ENCODE results near the gene RMI2. TPM values are rescaled to one million over a fixed set of nuclear protein-coding genes. Genes with fewer than 3 reads are reported as not detected.

The RMI2 gene
- polyA plus RNA-seq, 1 donor from 2014 or later: 13.8 TPM

DNA sequence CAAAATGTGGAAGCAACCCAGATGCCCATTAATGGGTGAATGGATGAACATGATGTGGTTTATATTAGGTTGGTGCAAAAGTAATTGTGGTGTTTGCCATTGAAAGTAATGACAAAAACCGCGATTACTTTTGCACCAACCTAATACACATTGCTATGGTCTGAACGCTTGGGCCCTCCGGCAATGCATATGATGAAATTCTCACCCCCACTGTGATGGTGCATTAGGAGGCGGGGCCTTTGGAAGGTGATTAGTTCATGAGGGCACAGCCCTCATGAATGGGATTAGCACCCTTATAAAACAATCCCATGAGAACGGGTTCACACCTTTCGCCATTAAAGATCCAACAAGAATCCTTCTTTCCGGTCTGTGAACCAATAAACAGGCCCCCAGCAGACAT lies 38.9 kb upstream of the RMI2 start:
- Mint-ChIP-seq H3K27me3 (no peaks in the 10 kb centered on the region), H3K27ac (peak overlapping the region in 2 of 3 donors; percentile 46 to 88), H3K4me1 (peaks cover 16 to 38% (median 31%) of the 10 kb centered on the region in 3 donors), H3K36me3 (no peaks in the 10 kb centered on the region), H3K4me3 (no peak overlapping the region), H3K9me3 (peaks cover 0 to 2% (median 0%) of the 10 kb centered on the region in 3 donors)

DNA sequence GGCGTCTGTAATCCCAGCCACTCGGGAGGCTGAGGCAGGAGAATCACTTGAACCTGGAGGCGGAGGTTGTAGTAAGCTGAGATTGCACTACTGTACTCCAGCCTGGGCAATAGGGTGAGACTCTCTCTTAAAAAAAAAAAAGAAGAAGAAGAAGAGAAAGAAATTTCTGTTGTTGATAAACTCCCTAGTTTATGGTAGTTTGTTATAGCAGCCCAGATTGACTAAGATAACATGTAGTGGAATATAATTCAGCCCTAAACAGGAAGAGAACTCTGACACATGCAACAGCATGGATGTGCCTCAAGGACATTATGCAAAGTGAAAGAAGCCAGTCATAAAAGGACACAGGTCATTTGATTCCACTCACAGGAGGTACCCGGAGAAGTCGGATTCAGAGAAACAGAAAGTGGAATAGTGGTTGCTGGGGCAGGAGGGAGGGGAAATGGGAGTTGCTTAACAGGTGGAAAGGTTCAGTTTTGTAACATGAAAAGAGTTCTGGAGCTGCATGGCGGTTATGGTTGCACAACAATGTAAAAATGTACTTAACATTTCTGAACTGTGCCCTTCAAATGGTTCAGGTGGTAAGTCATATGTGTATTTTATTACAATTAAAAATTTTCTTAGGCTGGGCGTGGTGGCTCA lies 38.1 kb upstream of the RMI2 start:
- Mint-ChIP-seq H3K27me3 (no peaks in the 10 kb centered on the region), H3K9me3 (peaks cover 0 to 2% (median 0%) of the 10 kb centered on the region in 3 donors), H3K4me3 (peak overlapping the region in 2 of 4 donors; percentile 5 to 61), H3K36me3 (no peaks in the 10 kb centered on the region), H3K4me1 (peaks cover 20 to 40% (median 37%) of the 10 kb centered on the region in 3 donors), H3K27ac (peak overlapping the region; percentile 46 to 54 (median 50))

DNA sequence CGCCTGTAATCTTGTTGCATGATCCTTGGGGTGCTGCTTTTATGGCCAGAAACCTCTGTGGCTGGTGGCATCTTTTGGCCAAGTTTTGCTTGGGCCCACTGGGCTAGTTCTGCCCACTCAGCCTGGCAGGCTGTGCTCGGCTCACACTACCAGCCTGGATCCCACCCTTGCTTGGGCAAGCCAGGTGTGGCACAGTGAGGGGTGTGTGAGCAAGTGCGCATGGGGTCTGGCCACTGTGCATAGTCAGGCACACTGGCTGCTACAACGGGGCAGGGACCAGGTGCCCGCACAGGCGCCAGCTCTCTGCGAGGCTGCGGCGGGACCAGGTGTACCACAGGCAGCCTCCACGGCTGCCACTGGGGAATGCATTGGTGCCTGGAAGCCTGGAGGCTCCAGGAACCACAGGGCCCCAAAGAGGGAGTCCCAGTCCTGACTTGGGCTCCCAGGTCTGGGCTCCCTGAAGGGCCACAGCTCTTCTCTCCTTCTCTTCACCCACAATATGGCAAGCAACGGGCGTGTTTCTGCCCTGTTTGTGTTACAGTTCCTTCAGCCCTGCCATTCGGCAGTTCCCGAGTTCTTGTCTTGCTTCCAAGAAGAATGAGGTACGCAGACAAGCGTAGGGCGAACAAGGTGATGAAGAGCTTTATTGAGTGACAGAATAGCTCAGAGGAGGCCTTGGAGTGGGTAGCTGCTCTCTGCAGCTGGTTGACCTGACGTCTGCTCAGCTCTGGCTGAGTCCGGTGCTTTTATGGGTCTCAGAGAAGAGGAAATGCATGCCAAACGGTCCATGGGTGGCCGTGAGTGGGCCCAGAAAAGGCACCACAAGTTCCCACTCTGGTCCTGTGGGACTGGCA lies 37.4 kb upstream of the RMI2 start:
- Mint-ChIP-seq H3K36me3 (no peaks in the 10 kb centered on the region), H3K9me3 (peaks cover 0 to 2% (median 0%) of the 10 kb centered on the region in 3 donors), H3K4me3 (peak overlapping the region in 3 of 4 donors; percentile 32 to 76 (median 47)), H3K4me1 (peaks cover 24 to 45% (median 38%) of the 10 kb centered on the region in 3 donors), H3K27me3 (peaks cover 3% of the 10 kb centered on the region), H3K27ac (peak overlapping the region in 2 of 3 donors; percentile 23 to 92)

DNA sequence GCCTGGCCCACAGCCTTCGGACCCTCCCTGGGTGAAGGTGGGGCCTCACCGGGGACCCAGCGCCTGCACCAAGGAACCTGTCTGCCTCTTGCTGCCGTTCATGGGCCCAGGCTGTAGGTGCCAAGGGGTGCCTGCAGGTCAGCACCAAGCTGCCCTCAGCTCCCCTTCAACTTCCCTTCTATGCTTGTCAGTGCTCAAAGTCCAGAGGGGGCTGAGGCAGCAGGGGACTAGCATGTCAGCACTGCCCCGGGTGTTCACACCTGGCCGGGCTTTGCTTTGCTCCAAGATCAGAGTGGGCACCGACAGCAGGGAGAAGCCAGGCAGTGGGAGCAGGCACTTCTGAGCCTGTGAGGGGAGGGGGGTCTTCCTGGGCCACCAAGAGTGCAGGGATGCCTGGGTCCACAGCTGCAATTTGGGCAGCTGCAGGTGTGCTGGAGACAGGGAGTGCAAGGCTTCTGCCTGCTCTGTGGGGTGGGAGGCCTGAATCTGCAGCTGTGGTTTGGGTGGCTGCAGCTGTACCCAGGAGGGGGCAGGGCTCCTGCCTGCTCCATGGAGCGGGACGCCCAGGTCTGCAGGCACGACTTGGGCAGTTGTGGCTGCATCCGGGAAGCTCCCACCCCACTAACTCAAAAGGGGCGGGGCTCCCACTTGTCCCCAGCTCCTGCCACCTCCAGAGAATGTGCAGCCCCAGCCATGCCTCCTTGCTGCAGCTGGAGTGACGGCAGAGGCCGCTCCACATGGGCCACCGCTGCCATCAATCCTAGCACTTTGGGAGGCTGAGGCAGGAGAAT lies 36.6 kb upstream of the RMI2 start:
- no peaks in the 10 kb centered on the region for H3K36me3 Mint-ChIP-seq
- H3K9me3 Mint-ChIP-seq: peaks cover 0 to 2% (median 0%) of the 10 kb centered on the region in 3 donors
- H3K4me1 Mint-ChIP-seq: peaks cover 28 to 51% (median 46%) of the 10 kb centered on the region in 3 donors
- peak overlapping the region; percentile 23 to 97 (median 92) for H3K27ac Mint-ChIP-seq
- peak overlapping the region in 3 of 4 donors; percentile 42 to 78 (median 47) for H3K4me3 Mint-ChIP-seq
- peaks cover 3% of the 10 kb centered on the region for H3K27me3 Mint-ChIP-seq

DNA sequence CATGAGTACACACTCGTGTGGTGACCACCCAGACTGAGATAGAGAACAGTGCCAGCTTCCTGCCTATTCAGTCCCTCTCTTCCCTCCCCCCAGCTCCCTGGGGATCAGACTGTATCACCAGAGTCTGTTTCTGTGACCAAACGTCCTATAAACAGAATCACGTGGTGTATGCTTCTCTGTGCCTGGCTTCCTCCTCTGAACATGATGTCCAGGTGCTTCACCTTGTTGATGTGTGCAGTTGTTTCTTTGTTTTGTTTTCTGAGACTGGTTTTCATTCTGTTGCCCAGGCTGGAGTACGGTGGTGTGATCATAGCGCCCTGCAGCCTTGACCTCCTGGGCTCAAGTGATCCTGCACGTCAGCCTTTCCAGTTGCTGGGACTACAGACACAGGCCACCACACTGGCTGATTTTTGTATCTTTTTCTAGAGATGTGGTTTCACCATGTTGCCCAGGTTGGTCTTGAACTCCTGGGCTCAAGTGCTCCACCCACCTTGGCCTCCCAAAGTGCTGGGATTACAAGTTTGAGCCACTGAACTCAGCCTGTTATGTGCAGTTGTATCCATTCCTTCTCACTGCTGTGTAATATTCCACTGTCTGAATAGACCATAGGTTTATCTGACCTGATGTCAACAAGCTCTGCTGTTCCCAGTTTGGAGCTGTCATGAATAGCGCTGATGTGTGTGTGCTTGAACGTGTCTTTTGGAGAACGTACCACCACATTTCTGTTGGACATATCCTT lies 35.2 kb upstream of the RMI2 start:
- Mint-ChIP-seq H3K27ac (peak overlapping the region; percentile 92 to 99 (median 97)), H3K9me3 (peaks cover 0 to 2% (median 0%) of the 10 kb centered on the region in 3 donors), H3K36me3 (no peaks in the 10 kb centered on the region), H3K27me3 (peaks cover 3% of the 10 kb centered on the region), H3K4me1 (peaks cover 31 to 57% (median 52%) of the 10 kb centered on the region in 3 donors), H3K4me3 (peak overlapping the region; percentile 23 to 91 (median 52))

DNA sequence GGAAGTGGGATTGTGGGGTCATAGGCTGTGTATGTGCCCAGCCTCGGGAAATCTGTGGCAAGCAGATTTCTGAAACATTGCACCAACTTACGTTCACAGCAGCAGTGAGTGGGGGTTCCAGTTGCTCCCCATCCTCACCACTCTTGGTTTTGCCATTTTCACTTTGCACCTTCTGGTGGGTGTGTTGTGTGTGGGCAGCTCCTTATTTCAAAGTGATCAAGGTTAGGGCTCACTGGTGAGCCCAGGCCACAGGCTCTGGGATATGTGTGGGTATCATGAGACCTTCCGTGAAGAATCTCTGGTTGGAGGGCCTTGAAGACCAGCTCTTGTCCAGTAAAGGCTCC lies 34.7 kb upstream of the RMI2 start:
- H3K9me3 Mint-ChIP-seq: peaks cover 0 to 2% (median 0%) of the 10 kb centered on the region in 3 donors
- H3K27ac Mint-ChIP-seq: peak overlapping the region; percentile 92 to 99 (median 97)
- H3K4me1 Mint-ChIP-seq: peaks cover 31 to 56% (median 52%) of the 10 kb centered on the region in 3 donors
- peaks cover 3% of the 10 kb centered on the region for H3K27me3 Mint-ChIP-seq
- H3K36me3 Mint-ChIP-seq: no peaks in the 10 kb centered on the region
- H3K4me3 Mint-ChIP-seq: peak overlapping the region; percentile 60 to 91 (median 76)

DNA sequence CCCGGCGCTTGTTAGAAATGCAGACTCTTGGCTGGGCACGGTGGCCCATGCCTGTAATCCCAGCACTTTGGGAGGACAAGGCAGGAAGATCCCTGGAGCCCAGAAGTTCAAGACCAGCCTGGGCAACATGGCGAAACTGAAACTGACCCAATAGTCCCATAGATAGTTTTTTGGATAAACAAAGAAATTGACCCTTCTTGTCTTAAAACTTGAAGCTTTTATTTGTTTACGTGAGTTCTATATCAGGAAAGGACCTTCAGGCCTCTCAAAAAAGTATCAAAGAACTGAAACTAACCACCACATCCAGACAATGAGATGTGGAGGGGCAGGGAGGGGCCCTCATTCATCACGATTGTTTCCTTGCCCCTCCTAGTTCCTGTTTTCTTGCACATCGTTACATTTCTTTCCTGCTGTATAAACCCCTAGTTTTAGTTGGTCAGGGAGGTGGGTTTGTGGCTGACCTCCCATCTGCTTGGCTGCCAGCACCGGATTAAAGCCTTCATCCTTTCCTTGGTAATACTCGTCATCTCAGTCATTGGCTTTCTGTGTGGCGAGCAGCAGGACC lies 34.2 kb upstream of the RMI2 start:
- Mint-ChIP-seq H3K36me3 (no peaks in the 10 kb centered on the region), H3K9me3 (peaks cover 0 to 2% (median 0%) of the 10 kb centered on the region in 3 donors), H3K27ac (peak overlapping the region; percentile 92 to 99 (median 97)), H3K4me3 (peak overlapping the region; percentile 60 to 91 (median 76)), H3K27me3 (peaks cover 3% of the 10 kb centered on the region), H3K4me1 (peaks cover 31 to 55% (median 51%) of the 10 kb centered on the region in 3 donors)

DNA sequence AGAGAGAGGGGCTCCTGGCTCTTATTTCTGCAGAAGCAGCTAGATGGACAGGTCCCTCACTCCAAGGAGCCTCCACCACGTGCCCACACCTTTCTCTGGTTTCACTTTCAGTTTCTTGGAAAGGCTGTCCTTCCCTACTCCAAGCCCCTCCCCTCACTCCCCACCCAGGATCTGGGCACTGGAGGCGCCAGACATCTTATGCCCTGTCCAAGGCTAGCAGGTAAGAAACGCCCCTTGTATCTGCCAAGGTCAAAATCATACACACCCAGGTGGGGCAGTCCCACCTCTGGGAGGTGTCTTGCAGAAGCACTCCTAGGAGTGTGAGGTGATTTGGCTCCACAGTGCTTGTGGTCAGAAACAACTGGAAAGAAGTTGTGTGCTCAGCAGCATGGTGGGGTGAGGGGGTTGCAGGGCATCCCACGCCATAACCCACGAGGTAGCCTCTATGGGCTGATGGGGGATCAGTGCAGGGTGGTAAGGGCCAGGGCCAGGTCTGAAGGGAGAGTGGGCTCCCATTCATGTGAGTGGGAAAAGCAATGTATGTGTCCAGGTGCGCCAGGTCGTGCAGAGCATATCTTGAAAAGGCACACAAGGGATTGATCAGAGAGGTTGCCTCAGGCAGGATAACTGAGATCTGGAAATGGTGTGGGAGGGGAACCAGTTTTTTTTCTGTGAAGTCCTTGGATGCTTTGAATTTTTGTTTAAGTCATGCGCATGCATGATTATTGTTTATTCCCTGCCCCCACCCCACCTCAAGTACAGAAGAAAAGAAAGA lies 32.4 kb upstream of the RMI2 start:
- H3K27ac Mint-ChIP-seq: peak overlapping the region; percentile 64 to 89 (median 67)
- H3K9me3 Mint-ChIP-seq: no peaks in the 10 kb centered on the region
- peak overlapping the region in 3 of 4 donors; percentile 33 to 67 (median 34) for H3K4me3 Mint-ChIP-seq
- H3K27me3 Mint-ChIP-seq: peaks cover 5% of the 10 kb centered on the region
- peaks cover 33 to 53% (median 51%) of the 10 kb centered on the region in 3 donors for H3K4me1 Mint-ChIP-seq
- H3K36me3 Mint-ChIP-seq: no peaks in the 10 kb centered on the region

DNA sequence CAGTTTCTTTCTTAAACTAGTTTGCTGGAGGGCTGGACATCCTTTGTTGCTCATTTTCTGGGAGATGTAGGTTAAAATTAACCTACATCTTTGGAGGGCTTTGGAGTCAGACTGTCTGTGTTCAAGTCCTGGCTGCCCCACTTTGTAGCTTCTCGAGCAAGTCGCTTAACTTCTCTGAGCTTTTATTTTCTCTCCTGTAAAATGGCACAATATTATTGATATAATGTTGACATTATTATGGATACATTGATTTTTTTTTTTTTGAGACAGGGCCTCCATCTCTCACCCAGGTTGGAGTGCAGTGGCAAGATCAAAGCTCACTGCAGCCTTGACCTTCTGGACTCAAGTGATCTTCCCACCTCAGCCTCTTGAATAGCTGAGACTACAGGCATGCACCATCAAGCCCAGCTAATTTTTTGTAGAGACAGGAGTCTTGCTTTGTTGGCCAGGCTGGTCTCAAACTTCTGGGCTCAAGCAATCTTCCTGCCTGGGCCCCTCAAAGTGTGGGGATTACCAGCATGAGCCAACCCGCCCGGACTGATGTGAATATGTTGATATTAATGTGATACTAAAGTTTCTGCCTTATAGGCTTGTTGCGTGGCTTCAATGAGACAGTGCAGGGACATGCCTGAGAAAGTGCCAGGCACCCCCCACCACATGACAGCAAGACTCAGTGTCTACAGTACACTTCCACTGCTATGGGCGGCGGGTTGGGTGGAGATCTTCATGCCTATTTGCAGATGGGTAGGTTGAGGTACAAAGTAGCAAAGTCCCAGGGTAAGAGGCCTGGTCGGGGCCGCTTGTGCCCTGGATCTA lies 31.6 kb upstream of the RMI2 start:
- H3K27ac Mint-ChIP-seq: peak overlapping the region in 2 of 3 donors; percentile 64 to 89
- peaks cover 35 to 47% (median 46%) of the 10 kb centered on the region in 3 donors for H3K4me1 Mint-ChIP-seq
- H3K9me3 Mint-ChIP-seq: no peaks in the 10 kb centered on the region
- no peaks in the 10 kb centered on the region for H3K36me3 Mint-ChIP-seq
- H3K27me3 Mint-ChIP-seq: peaks cover 5% of the 10 kb centered on the region
- no peak overlapping the region for H3K4me3 Mint-ChIP-seq

DNA sequence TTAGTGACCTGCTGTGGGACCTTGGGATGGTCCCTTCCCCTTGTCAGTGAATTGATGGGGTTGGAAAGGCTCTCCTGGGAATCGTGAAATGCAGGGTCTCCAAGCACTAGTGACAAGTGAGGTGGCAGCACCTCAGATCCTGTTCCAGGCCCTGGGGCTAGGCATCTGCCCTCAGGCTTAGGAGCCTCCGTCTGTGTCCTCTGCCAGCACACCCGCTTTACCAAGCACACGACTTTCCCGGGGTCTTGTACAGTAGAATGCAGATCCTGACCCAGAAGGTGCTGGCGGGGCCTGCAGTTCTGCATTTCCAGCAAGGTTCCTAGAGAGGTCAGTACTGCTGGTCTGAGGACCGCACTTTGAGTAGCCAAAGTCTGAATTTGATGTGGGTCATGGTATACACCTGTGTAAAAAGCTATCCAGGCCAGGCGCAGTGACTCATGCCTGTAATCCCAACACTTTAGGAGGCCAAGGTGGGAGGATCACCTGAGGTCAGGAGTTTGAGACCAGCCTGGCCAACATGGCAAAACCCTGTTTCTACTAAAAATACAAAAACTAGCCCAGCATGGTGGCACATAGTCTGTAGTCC lies 30.9 kb upstream of the RMI2 start:
- H3K36me3 Mint-ChIP-seq: no peaks in the 10 kb centered on the region
- H3K4me3 Mint-ChIP-seq: no peak overlapping the region
- H3K27ac Mint-ChIP-seq: peak overlapping the region in 2 of 3 donors; percentile 14 to 43
- peaks cover 5% of the 10 kb centered on the region for H3K27me3 Mint-ChIP-seq
- H3K4me1 Mint-ChIP-seq: peaks cover 37 to 46% (median 44%) of the 10 kb centered on the region in 3 donors
- no peaks in the 10 kb centered on the region for H3K9me3 Mint-ChIP-seq

DNA sequence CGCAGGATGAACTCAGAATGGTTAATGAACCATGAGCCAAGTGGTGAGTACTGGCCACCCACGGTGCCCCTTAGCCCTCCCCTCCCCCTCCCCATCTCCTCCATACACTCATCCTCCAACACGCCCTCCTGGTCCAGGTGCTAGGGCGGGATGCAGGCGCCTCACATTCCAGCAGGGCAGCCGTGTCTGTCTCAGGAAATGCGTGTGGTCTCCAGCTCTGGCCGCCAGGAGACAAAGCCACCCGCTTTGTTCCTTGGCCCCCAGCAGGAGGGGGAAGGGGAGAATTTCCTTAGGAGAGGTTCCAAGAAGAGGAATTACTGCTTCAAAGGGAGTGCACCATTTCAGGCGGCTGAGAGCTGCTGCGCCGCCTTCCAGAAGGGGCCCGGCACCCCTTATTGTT lies 29.7 kb upstream of the RMI2 start:
- H3K36me3 Mint-ChIP-seq: no peaks in the 10 kb centered on the region
- H3K4me3 Mint-ChIP-seq: no peak overlapping the region

DNA sequence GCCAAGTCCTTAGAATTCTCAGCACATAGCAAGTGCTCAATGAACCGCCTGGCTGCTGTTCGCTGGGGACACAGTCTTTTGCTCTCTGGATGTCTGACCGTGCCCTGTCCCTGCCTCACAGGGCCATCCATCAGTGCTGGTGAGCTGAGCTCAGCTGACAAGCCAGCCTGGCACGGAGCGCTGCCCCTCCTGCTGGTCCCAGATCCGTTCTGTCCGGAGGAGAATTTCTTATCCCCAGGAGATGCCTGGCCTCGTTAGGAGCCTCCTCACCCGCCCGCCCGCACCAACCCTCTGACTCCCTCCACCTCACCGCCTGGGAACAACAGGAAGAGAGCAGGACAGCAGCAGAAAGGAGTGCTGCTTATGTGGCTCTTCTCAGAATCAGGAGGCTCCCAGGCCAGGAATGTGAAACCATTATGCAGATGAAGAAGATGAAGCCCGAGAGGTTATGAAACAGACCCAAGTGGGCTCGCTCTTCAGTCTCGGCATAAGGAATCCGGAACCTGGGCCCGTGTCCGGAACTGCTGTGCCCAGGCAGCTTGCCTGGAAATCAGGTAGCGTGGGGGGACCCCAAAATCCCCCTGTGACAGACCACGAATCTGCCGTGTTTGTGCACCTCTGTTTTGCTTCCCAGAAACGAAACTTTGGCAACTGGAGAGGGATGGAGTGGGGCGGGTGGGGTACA lies 28.8 kb upstream of the RMI2 start:
- peak overlapping the region in 2 of 3 donors; percentile 80 to 86 for H3K27ac Mint-ChIP-seq
- H3K9me3 Mint-ChIP-seq: no peaks in the 10 kb centered on the region
- peaks cover 26 to 31% (median 29%) of the 10 kb centered on the region in 3 donors for H3K4me1 Mint-ChIP-seq
- H3K4me3 Mint-ChIP-seq: peak overlapping the region in 1 of 4 donors; percentile 50
- H3K27me3 Mint-ChIP-seq: peaks cover 5% of the 10 kb centered on the region
- no peaks in the 10 kb centered on the region for H3K36me3 Mint-ChIP-seq

More for the DNA sequence above, 29.7 kb upstream of the RMI2 start:
- H3K4me1 Mint-ChIP-seq: peaks cover 32 to 38% (median 36%) of the 10 kb centered on the region in 3 donors
- no peak overlapping the region for H3K27ac Mint-ChIP-seq
- peaks cover 5% of the 10 kb centered on the region for H3K27me3 Mint-ChIP-seq
- H3K9me3 Mint-ChIP-seq: no peaks in the 10 kb centered on the region
